ENCODE measurements around the gene EFEMP1.

GRCh38 chr2:55970500-55970899 is 46.9 kb upstream of the EFEMP1 start:
- TF ChIP-seq CTCF (IDR thresholded peaks at IDR 0.05; ENCODE audit: insufficient read depth, low read length) (no peak), GABPA (IDR thresholded peaks at IDR 0.05; ENCODE audit: low read depth) (no peak), REST (IDR thresholded peaks at IDR 0.05; ENCODE audit: insufficient replicate concordance, low read depth) (no peak)

Measured in HL-60 (cell line).